Measurements from ENCODE around the gene KRTAP20-3. TPM values are rescaled to one million over a fixed set of nuclear protein-coding genes. Genes with fewer than 3 reads are reported as not detected.

KRTAP20-3 gene
- total RNA-seq (2021; ENCODE audit: unreplicated experiment) (not detected), Bru-seq, nascent RNA (not detected), BruChase-seq, experiment 1, labeled RNA remaining after a 2-hour chase (not detected), BruChase-seq, experiment 2, labeled RNA remaining after a 6-hour chase (not detected)
- not detected for polyA plus RNA-seq (2012; ENCODE audit: insufficient read length)
- long read RNA-seq, result 0 reads

- Histone ChIP-seq H3K4me1 (ENCODE audit: control insufficient read depth, insufficient read depth, low read length) (no peaks in the 10 kb centered on the region), H3K9me3 (ENCODE audit: control insufficient read depth, insufficient read depth, low read depth, low read length) (no peaks in the 10 kb centered on the region), H3K36me3 (ENCODE audit: control insufficient read depth, insufficient read depth, low read length) (no peaks in the 10 kb centered on the region), H3K27ac (ENCODE audit: low read length) (no peak within 1 kb of the TSS), H3K27me3 (ENCODE audit: control insufficient read depth, insufficient read depth, low read length) (no peaks in the 10 kb centered on the region), H3K4me3 (ENCODE audit: low read depth in 2 of 2, low read length in 2 of 2) (no peak within 1 kb of the TSS)
- ATAC-seq (no peak), DNase-seq (ENCODE audit: low read depth, low spot score) (no peak)
- in situ Hi-C loops (cut with HindIII; ENCODE audit: low pct_unique_long_range_greater_than_20kb, low sequenced_read_pairs) (no loop called here), intact Hi-C loops (cut with micrococcal nuclease; ENCODE audit: unreplicated experiment) (no loop called here)
- ChIA-PET POLR2A (no interaction called here), CTCF (no interaction called here)
- TF ChIP-seq SIN3A (IDR thresholded peaks at IDR 0.05; ENCODE audit: borderline replicate concordance, insufficient read depth, low read depth, low read length) (no peak), CTCF (IDR thresholded peaks at IDR 0.05) (no peak), POLR2AphosphoS5 (IDR thresholded peaks at IDR 0.05; ENCODE audit: low read depth, low read length) (no peak), REST (IDR thresholded peaks at IDR 0.05; ENCODE audit: insufficient read depth in 1 of 2, low read depth in 2 of 2, low read length in 1 of 2) (no peak), TCF7L2 (IDR thresholded peaks at IDR 0.05; ENCODE audit: low read depth, low read length) (no peak)
- BruUV-seq (replicated peaks), result no TSS peak
These were observed at the start of gene KRTAP20-3 for GRCh38 chr21:30642564-30642963. Gene KRTAP20-3 (plus strand): TSS chr21:30642864.

GRCh38 chr21:30598802-30599201 is 43.9 kb upstream of the KRTAP20-3 start, which contains the start of gene KRTAP6-2:
Gene KRTAP6-2 (minus strand): TSS chr21:30598902. CDS start chr21:30598874, 28 bp downstream.
- in situ Hi-C loops (cut with HindIII; ENCODE audit: low pct_unique_long_range_greater_than_20kb, low sequenced_read_pairs) (no loop called here), intact Hi-C loops (cut with micrococcal nuclease; ENCODE audit: unreplicated experiment) (no loop called here)
- Histone ChIP-seq H3K36me3 (ENCODE audit: control insufficient read depth, insufficient read depth, low read length) (no peaks in the 10 kb centered on the region), H3K4me3 (ENCODE audit: low read depth in 2 of 2, low read length in 2 of 2) (no peak within 1 kb of the TSS), H3K27ac (ENCODE audit: low read length) (no peak within 1 kb of the TSS), H3K27me3 (ENCODE audit: control insufficient read depth, insufficient read depth, low read length) (no peaks in the 10 kb centered on the region), H3K4me1 (ENCODE audit: control insufficient read depth, insufficient read depth, low read length) (no peaks in the 10 kb centered on the region), H3K9me3 (ENCODE audit: control insufficient read depth, insufficient read depth, low read depth, low read length) (no peaks in the 10 kb centered on the region)
- ATAC-seq (no peak), DNase-seq (ENCODE audit: low read depth, low spot score) (no peak)
- no TSS peak for BruUV-seq (replicated peaks)
- POLR2A ChIA-PET, result no interaction called here
- CTCF ChIA-PET, result no interaction called here
- TF ChIP-seq REST (IDR thresholded peaks at IDR 0.05; ENCODE audit: insufficient read depth in 1 of 2, low read depth in 2 of 2, low read length in 1 of 2), result no peak
- no peak for TF ChIP-seq CTCF (IDR thresholded peaks at IDR 0.05)
- no peak for TF ChIP-seq TCF7L2 (IDR thresholded peaks at IDR 0.05; ENCODE audit: low read depth, low read length)
- TF ChIP-seq POLR2AphosphoS5 (IDR thresholded peaks at IDR 0.05; ENCODE audit: low read depth, low read length), result no peak
- no peak for TF ChIP-seq SIN3A (IDR thresholded peaks at IDR 0.05; ENCODE audit: borderline replicate concordance, insufficient read depth, low read depth, low read length)
